Activated CD8-positive, alpha-beta T cell treated with anti-CD3 and anti-CD28 coated beads, Interleukin-2, amount 10 ng/mL, durations not matched to agents 7 days and 5 days (primary cell): ENCODE results near the gene TSHR. TPM values are rescaled to one million over a fixed set of nuclear protein-coding genes. Genes with fewer than 3 reads are reported as not detected.
"Not testable (repeated sequence)": the region's sequence is repeated elsewhere in the genome, so short reads cannot be mapped to it uniquely, and the experiment has no call there.

ENCODE experiments used
- ATAC-seq: fragments of 150-1000 bp; cut with Tn5 transposase; one replicate; pipeline ENCODE4 v1.10.0; 2021; ENCODE audit warnings: moderate library complexity
- CTCF ChIA-PET: fragments of 350-600 bp; sonication (Branson Sonifier 250); formaldehyde crosslinking; loops from one replicate; lab custom pipeline; 2021; ENCODE audit warnings: antibody characterized with exemption; lab: Charles Lee
- POLR2A ChIA-PET: fragments of 350-600 bp; sonication (Branson Sonifier 250); formaldehyde crosslinking; loops from one replicate; lab custom pipeline; 2021; ENCODE audit warnings: antibody characterized with exemption; lab: Charles Lee
- DNase-seq: peaks from one replicate; pipeline ENCODE4 v3.0.0-alpha.2; 2020
- H3K27ac Mint-ChIP-seq: one replicate; pipeline ENCODE4 v1.8.0; 2021; ENCODE audit warnings: mild to moderate bottlenecking, mixed read lengths
- H3K27me3 Mint-ChIP-seq: one replicate; pipeline ENCODE4 v1.8.0; 2021; ENCODE audit warnings: low read depth, mixed read lengths
- H3K36me3 Mint-ChIP-seq: one replicate; pipeline ENCODE4 v1.8.0; 2021; ENCODE audit warnings: low read depth, mixed read lengths
- H3K4me1 Mint-ChIP-seq: one replicate; pipeline ENCODE4 v1.8.0; 2021; ENCODE audit warnings: low read depth, mixed read lengths
- H3K4me3 Mint-ChIP-seq: one replicate; pipeline ENCODE4 v1.8.0; 2021; ENCODE audit warnings: mild to moderate bottlenecking, mixed read lengths
- H3K9me3 Mint-ChIP-seq: one replicate; pipeline ENCODE4 v1.8.0; 2022; ENCODE audit warnings: mixed read lengths; ENCODE audit not compliant: insufficient read depth
- total RNA-seq, 2 experiments: library from RNA; stranded (reverse); gene quantifications; one replicate each; pipeline ENCODE4 v1.2.3, GENCODE V29; 2021

The TSHR gene
- total RNA-seq, 2 experiments from 2014 or later, result not detected

GRCh38 chr14:81113945-81114820 is 158.8 kb downstream of the TSHR start:
- CTCF ChIA-PET, DNase-seq, H3K9me3 Mint-ChIP-seq, H3K4me1 Mint-ChIP-seq, H3K36me3 Mint-ChIP-seq, ATAC-seq, H3K27me3 Mint-ChIP-seq, H3K27ac Mint-ChIP-seq, H3K4me3 Mint-ChIP-seq: not testable (repeated sequence)
- POLR2A ChIA-PET, result interaction anchor here (0.5 kb wide), 1 partner anchor 103 kb away, joined by 3 read pairs; no protein-coding TSS in a partner anchor

DNA sequence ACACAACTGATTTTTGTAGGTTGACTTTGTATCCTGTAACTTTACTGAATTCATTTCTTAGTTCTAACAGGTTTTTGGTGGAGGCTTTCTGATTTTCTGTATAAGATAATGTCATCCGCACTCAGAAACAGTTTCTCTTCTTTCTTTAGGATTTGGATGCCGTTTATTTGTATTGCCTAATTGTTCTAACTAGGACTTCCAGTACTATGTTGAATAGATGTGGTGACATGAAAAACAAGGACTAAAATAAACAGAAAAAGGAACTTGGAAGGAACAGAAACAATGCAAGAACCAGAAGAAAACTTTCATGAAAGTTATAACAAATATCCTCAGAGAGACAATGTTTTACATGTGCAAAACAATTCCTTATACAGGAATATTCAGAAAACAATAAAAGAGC is 165.1 kb downstream of the TSHR start:
- H3K9me3 Mint-ChIP-seq, result no peaks in the 10 kb centered on the region
- H3K27ac Mint-ChIP-seq, result no peak overlapping the region
- ATAC-seq (no peak), DNase-seq (no peak)
- no peaks in the 10 kb centered on the region for H3K27me3 Mint-ChIP-seq
- peaks cover 8% of the 10 kb centered on the region for H3K4me1 Mint-ChIP-seq
- H3K4me3 Mint-ChIP-seq, result no peak overlapping the region
- POLR2A ChIA-PET, result no interaction called here
- no peaks in the 10 kb centered on the region for H3K36me3 Mint-ChIP-seq
- CTCF ChIA-PET, result no interaction called here

DNA sequence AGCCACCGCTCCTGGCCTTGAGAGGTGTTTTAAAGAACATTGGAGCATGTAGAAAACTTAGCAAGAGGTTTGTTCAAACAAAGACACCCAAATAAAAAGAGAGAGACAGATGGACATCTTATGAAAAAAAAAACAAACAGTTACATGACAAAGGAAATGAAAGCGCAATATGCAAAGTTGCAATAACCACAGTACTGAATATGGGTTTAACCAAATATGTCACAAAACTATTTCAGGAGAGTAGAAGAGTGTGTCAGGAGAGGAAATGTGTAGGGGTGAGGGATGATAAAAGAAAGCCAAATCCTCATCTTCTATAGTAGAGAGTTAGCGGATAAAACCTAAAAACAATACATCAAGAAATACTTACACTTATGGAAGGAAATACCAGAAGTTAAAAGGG is 166.9 kb downstream of the TSHR start:
- H3K4me1 Mint-ChIP-seq, result peaks cover 8% of the 10 kb centered on the region
- no peak for ATAC-seq
- CTCF ChIA-PET, result no interaction called here
- no peaks in the 10 kb centered on the region for H3K27me3 Mint-ChIP-seq
- H3K4me3 Mint-ChIP-seq, result no peak overlapping the region
- H3K36me3 Mint-ChIP-seq, result no peaks in the 10 kb centered on the region
- no peaks in the 10 kb centered on the region for H3K9me3 Mint-ChIP-seq
- POLR2A ChIA-PET, result no interaction called here
- H3K27ac Mint-ChIP-seq, result no peak overlapping the region
- DNase-seq, result no peak

GRCh38 chr14:81123811-81124210 is 168.4 kb downstream of the TSHR start:
- H3K36me3 Mint-ChIP-seq, result no peaks in the 10 kb centered on the region
- POLR2A ChIA-PET, result no interaction called here

GRCh38 chr14:81125536-81125935 is 170.1 kb downstream of the TSHR start:
- Mint-ChIP-seq H3K9me3 (no peaks in the 10 kb centered on the region), H3K27me3 (no peaks in the 10 kb centered on the region), H3K27ac (no peak overlapping the region), H3K36me3 (no peaks in the 10 kb centered on the region), H3K4me1 (peaks cover 8% of the 10 kb centered on the region), H3K4me3 (no peak overlapping the region)
- CTCF ChIA-PET, result interaction anchor here (1.1 kb wide), 1 partner anchor 40 kb away, joined by 3 read pairs; no protein-coding TSS in a partner anchor
- no peak for DNase-seq
- no peak for ATAC-seq
- POLR2A ChIA-PET, result no interaction called here

More at GRCh38 chr14:81123811-81124210, 168.4 kb downstream of the TSHR start:
- Mint-ChIP-seq H3K27ac (no peak overlapping the region), H3K27me3 (no peaks in the 10 kb centered on the region), H3K9me3 (no peaks in the 10 kb centered on the region), H3K4me1 (peaks cover 8% of the 10 kb centered on the region), H3K4me3 (no peak overlapping the region)
- DNase-seq (no peak), ATAC-seq (no peak)
- CTCF ChIA-PET, result no interaction called here

- Mint-ChIP-seq H3K4me3 (no peak overlapping the region), H3K27me3 (no peaks in the 10 kb centered on the region), H3K4me1 (no peaks in the 10 kb centered on the region), H3K9me3 (no peaks in the 10 kb centered on the region), H3K27ac (no peak overlapping the region), H3K36me3 (no peaks in the 10 kb centered on the region)
- CTCF ChIA-PET, result no interaction called here
- DNase-seq (no peak), ATAC-seq (no peak)
- POLR2A ChIA-PET, result no interaction called here
These were observed 172.4 kb downstream of the TSHR start for GRCh38 chr14:81127785-81128184.

DNA sequence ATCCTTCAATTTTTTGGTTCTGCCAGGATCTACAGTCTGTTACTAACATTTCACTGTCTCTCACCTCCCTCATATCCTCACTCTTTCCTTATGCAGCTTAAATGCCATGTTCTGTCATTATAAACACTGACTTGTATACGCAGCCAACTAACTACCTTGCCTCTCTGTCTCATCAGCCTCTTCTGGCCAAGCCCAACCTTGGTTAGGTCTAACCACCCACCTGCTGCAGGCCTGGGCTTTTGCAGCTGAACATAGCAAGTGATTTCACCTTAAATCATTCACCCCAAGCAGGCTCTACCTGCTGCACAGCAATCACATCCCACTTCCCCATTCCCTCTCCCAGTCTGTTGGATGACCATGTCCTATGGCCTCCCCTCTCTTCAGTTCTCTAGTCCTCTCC is 173.8 kb downstream of the TSHR start:
- no peak overlapping the region for H3K27ac Mint-ChIP-seq
- no peak for ATAC-seq

DNA sequence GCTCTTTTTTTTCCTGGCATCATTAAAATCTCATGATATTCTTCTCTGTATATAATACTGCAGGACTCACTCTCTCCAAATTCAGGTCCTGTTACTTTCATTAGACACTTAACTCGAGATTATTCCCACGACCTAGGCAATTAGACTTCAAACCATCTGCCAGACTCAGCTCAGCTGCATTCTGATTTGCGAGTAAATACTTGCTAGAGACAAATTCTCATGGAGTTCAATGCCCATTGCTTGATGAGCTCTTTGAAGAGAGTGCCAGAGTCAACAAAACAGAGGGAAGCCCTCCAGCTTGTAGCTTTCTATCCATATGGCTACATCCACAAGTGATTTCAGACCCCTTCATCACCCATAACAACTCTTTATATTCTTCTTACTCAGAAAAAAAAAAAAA is 177.0 kb downstream of the TSHR start:
- Mint-ChIP-seq H3K4me1 (no peaks in the 10 kb centered on the region), H3K27me3 (no peaks in the 10 kb centered on the region), H3K27ac (no peak overlapping the region), H3K9me3 (no peaks in the 10 kb centered on the region), H3K4me3 (no peak overlapping the region), H3K36me3 (no peaks in the 10 kb centered on the region)
- DNase-seq (no peak), ATAC-seq (no peak)
- POLR2A ChIA-PET, result no interaction called here
- CTCF ChIA-PET, result interaction anchor here (0.9 kb wide), 1 partner anchor 32 kb away, joined by 3 read pairs; no protein-coding TSS in a partner anchor

More for the DNA sequence above, 173.8 kb downstream of the TSHR start:
- H3K4me1 Mint-ChIP-seq, result no peaks in the 10 kb centered on the region
- no peaks in the 10 kb centered on the region for H3K27me3 Mint-ChIP-seq
- ChIA-PET CTCF (no interaction called here), POLR2A (no interaction called here)
- H3K4me3 Mint-ChIP-seq, result no peak overlapping the region
- H3K9me3 Mint-ChIP-seq, result no peaks in the 10 kb centered on the region
- no peaks in the 10 kb centered on the region for H3K36me3 Mint-ChIP-seq
- DNase-seq, result no peak

DNA sequence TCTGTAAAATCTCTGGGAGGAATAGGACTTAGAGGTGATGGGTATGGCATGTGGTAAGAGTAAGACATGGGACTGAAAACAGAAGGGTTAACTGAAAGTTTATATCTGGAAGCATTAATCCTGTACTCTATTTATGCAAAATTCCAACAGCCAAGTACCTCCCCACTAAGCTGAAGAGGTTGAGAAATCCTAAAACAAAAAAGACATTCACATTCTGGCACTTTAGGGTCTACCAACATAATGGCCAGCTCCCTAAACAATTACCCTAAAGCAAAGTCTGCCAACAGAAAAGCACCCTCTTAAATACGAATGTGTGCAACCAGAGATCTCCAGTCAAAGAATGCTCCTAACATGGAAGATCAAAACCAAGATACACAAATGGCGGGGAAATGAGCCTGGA is 178.0 kb downstream of the TSHR start:
- ChIA-PET POLR2A (no interaction called here), CTCF (no interaction called here)
- H3K4me3 Mint-ChIP-seq, result no peak overlapping the region
- no peak overlapping the region for H3K27ac Mint-ChIP-seq
- H3K36me3 Mint-ChIP-seq, result no peaks in the 10 kb centered on the region
- no peaks in the 10 kb centered on the region for H3K4me1 Mint-ChIP-seq
- no peaks in the 10 kb centered on the region for H3K27me3 Mint-ChIP-seq
- no peak for ATAC-seq
- DNase-seq, result no peak
- H3K9me3 Mint-ChIP-seq, result no peaks in the 10 kb centered on the region

DNA sequence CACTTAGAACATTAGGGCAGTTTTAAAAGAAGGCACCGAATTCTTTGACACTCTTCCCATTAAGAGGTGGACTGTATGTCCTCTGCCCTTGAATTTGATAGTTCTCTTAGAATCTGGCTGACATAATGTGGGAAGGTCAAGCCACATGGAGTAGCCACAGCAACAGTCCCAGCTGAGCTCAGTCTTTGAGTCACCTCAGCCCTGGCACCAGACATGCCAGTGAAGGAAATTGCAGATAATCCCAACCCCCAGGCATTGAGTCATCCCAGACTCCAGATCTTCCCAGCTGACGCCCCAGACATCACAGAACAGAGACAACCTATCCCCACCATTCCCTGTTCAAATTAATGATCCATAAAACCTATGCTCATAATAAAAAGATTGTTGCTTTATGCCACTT is 181.9 kb downstream of the TSHR start:
- H3K4me1 Mint-ChIP-seq, result no peaks in the 10 kb centered on the region
- CTCF ChIA-PET, result no interaction called here
- DNase-seq, result no peak
- H3K27ac Mint-ChIP-seq, result no peak overlapping the region
- no peak overlapping the region for H3K4me3 Mint-ChIP-seq
- no peaks in the 10 kb centered on the region for H3K27me3 Mint-ChIP-seq
- H3K9me3 Mint-ChIP-seq, result no peaks in the 10 kb centered on the region
- POLR2A ChIA-PET, result no interaction called here
- H3K36me3 Mint-ChIP-seq, result no peaks in the 10 kb centered on the region
- ATAC-seq, result no peak

- Mint-ChIP-seq H3K9me3 (no peaks in the 10 kb centered on the region), H3K27ac (no peak overlapping the region), H3K27me3 (no peaks in the 10 kb centered on the region), H3K4me3 (no peak overlapping the region), H3K4me1 (no peaks in the 10 kb centered on the region), H3K36me3 (no peaks in the 10 kb centered on the region)
- ChIA-PET POLR2A (no interaction called here), CTCF (interaction anchor here (1.0 kb wide), 1 partner anchor 32 kb away, joined by 4 read pairs; no protein-coding TSS in a partner anchor)
- ATAC-seq (no peak), DNase-seq (no peak)
These were observed 183.0 kb downstream of the TSHR start for GRCh38 chr14:81138429-81138828.

DNA sequence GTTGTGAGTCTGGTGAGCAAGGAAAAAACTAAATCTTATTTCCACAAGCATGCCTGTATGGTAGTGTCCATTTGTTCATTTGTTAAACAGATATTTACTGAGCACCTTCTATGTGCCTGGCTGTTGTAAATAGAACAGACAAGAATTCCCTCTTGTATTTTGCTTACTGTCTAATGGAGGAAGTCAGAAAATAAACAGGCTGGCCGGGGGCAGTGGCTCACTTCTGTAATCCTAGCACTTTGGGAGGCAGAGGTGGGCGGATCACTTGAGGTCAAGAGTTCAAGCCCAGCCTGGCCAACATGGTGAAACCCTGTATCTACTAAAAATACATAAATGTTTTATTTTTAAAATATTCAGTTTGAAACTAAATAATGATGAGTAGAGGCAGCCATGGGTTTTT is 186.0 kb downstream of the TSHR start:
- Mint-ChIP-seq H3K27ac (no peak overlapping the region), H3K27me3 (no peaks in the 10 kb centered on the region), H3K4me1 (peaks cover under 1% of the 10 kb centered on the region), H3K9me3 (no peaks in the 10 kb centered on the region), H3K4me3 (no peak overlapping the region), H3K36me3 (no peaks in the 10 kb centered on the region)
- ChIA-PET CTCF (interaction anchor here (1.5 kb wide), 1 partner anchor 29 kb away, joined by 4 read pairs; no protein-coding TSS in a partner anchor), POLR2A (no interaction called here)
- ATAC-seq (no peak), DNase-seq (no peak)
